T-cell (primary cell): ENCODE measurements around the gene CELF2. TPM values are rescaled to one million over a fixed set of nuclear protein-coding genes. Genes with fewer than 3 reads are reported as not detected.
A peak's percentile ranks its signal among the peaks of the same experiment; 100 is the strongest.

ENCODE experiments used
- ATAC-seq, 4 experiments: fragments of 200-7000 bp in 3 of 4; fragments of 150-1000 bp in 1 of 4; cut with Tn5 transposase; replicated peaks in 1 of 4; 1 replicate in 3 of 4; 2 replicates in 1 of 4; pipeline ENCODE4 v1.10.0; 2021; ENCODE audit warnings: moderate library complexity in 3 of 4, mild to moderate bottlenecking in 2 of 4, moderate number of reproducible peaks in 1 of 4
- CTCF ChIA-PET, 2 donors: fragments of 300-600 bp; sonication (Branson Sonifier 250); formaldehyde crosslinking; loops; one replicate each; lab custom pipeline; 2022; ENCODE audit warnings: antibody characterized with exemption in 2 of 2; lab: Charles Lee
- POLR2A ChIA-PET, 2 donors: fragments of 300-600 bp; sonication (Branson Sonifier 250); formaldehyde crosslinking; loops; one replicate each; lab custom pipeline; 2022; ENCODE audit warnings: antibody characterized with exemption in 2 of 2; lab: Charles Lee
- DNase-seq, 35 experiments: peaks; one replicate each; pipeline versions ENCODE4 v3.0.0 to v3.0.0-alpha.2; 2013 to 2023
- H3K27ac ChIP-seq: one replicate; pipeline ENCODE4 v1.5.1; 2013; ENCODE audit warnings: low read length
- H3K27me3 ChIP-seq, 2 experiments: replicated peaks in 1 of 2; 1 replicate in 1 of 2; 2 replicates in 1 of 2; pipeline versions ENCODE4 v1.6.1 to v1.7.0; 2013; ENCODE audit warnings: low read length in 1 of 2, mixed read lengths in 1 of 2; ENCODE audit not compliant: control insufficient read depth in 2 of 2, insufficient read depth in 2 of 2; ENCODE audit errors: extremely low read depth in 1 of 2
- H3K36me3 ChIP-seq, 2 donors: 1 replicate in 1 of 2; 2 replicates in 1 of 2; pipeline versions ENCODE4 v1.6.1 to v1.7.0; 2013; ENCODE audit warnings: low read length in 1 of 2; ENCODE audit not compliant: control insufficient read depth in 2 of 2, insufficient read depth in 1 of 2; ENCODE audit errors: extremely low read depth in 1 of 2
- H3K4me1 ChIP-seq, 2 experiments: 1 replicate in 1 of 2; 2 replicates in 1 of 2; pipeline versions ENCODE4 v1.6.1 to v1.7.0; 2013; ENCODE audit warnings: low read length in 2 of 2, mixed read lengths in 1 of 2; ENCODE audit not compliant: insufficient read depth in 2 of 2, control insufficient read depth in 1 of 2; ENCODE audit errors: extremely low read depth in 1 of 2
- H3K4me3 ChIP-seq, 2 donors: 1 replicate in 1 of 2; 2 replicates in 1 of 2; pipeline versions ENCODE4 v1.5.1 to v1.7.0; 2013; ENCODE audit warnings: mild to moderate bottlenecking in 2 of 2, low read length in 1 of 2, moderate library complexity in 1 of 2; ENCODE audit not compliant: control insufficient read depth in 1 of 2; ENCODE audit errors: extremely low read depth in 1 of 2
- H3K9me3 ChIP-seq: 2 replicates; pipeline ENCODE4 v1.7.0; 2013
- H3K27ac Mint-ChIP-seq, 2 donors: one replicate each; pipeline ENCODE4 v1.8.0; 2020 to 2021; ENCODE audit warnings: mild to moderate bottlenecking in 2 of 2, mixed read lengths in 2 of 2
- H3K27me3 Mint-ChIP-seq, 2 donors: one replicate each; pipeline ENCODE4 v1.8.0; 2021 to 2022; ENCODE audit warnings: mixed read lengths in 2 of 2
- H3K36me3 Mint-ChIP-seq: one replicate; pipeline ENCODE4 v1.8.0; 2021; ENCODE audit warnings: mixed read lengths
- H3K4me1 Mint-ChIP-seq, 3 donors: one replicate each; pipeline ENCODE4 v1.8.0; 2020 to 2022; ENCODE audit warnings: mixed read lengths in 3 of 3, mild to moderate bottlenecking in 1 of 3
- H3K4me3 Mint-ChIP-seq, 3 donors: one replicate each; pipeline ENCODE4 v1.8.0; 2020 to 2022; ENCODE audit warnings: mild to moderate bottlenecking in 3 of 3, mixed read lengths in 3 of 3, moderate library complexity in 3 of 3
- H3K9me3 Mint-ChIP-seq, 3 donors: one replicate each; pipeline ENCODE4 v1.8.0; 2020 to 2022; ENCODE audit warnings: mixed read lengths in 3 of 3
- WGBS: methylation state at CpG from one replicate; pipeline ENCODE4 v1.1.5; 2013; ENCODE audit warnings: missing lambda C conversion rate; ENCODE audit not compliant: insufficient coverage; 5-methylcytosine and 5-hydroxymethylcytosine counted together
- total RNA-seq, 35 experiments: library from RNA in 6 of 35; stranded (reverse) in 6 of 35; fragments of 120-200 nt in 1 of 35; gene quantifications; one replicate each; pipeline versions ENCODE4 v1.2.1 to v1.2.4 and lab custom pipeline; 2013 to 2026

Gene CELF2
- total RNA-seq, 5 donors from 2014 or later (not counting 1 experiment from before 2014, with no cell fraction given), result 149 to 225 (median 166) TPM

DNA sequence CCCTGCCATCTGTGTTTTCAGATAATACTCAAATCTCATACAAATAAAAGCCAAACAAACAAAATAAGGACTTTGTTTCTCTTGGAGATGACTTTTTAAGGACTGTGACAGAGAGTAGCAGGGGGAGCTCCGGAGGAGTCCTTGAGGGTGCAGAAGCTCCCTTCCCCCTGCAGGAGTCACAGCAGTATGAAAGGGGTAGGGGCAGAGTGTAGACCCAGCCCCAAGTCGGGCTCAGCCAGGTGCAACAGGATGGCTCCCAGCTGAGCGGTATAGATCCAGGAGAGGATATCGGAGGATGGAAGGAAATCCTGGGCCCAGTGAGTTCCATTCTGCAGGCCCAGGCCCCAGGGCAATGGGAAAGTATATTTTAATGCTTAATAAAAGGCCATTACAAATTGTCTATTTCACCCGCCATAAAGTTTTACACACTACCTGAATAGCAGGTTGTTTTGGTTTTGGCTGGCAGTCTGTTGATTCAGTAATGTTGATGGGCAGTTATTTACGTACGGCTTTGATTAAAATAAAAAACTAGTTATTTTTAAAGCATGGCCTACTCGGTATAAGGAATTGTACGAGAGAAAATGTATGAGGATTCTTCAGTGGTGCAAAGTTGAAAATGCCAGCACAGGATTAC is 206.0 kb downstream of the CELF2 start:
- Histone ChIP-seq H3K27me3 (no peaks in the 10 kb centered on the region), H3K9me3 (no peaks in the 10 kb centered on the region), H3K36me3 (peaks cover 3 to 79% of the 10 kb centered on the region in 2 donors), H3K27ac (no peak overlapping the region), H3K4me3 (no peak overlapping the region), H3K4me1 (peaks cover 35 to 56% of the 10 kb centered on the region in 2 experiments)
- DNase-seq (no peak), ATAC-seq (no peak)
- Mint-ChIP-seq H3K36me3 (peaks cover 52% of the 10 kb centered on the region), H3K27ac (peak overlapping the region; percentile 71 to 92), H3K4me3 (peak overlapping the region in 1 of 3 donors; percentile 67), H3K4me1 (peaks cover 95 to 96% (median 95%) of the 10 kb centered on the region in 3 donors), H3K9me3 (no peaks in the 10 kb centered on the region), H3K27me3 (no peaks in the 10 kb centered on the region)
- CTCF ChIA-PET, result no interaction called here
- 94% methylated on average over 3 of the region's 9 CpGs for WGBS
- POLR2A ChIA-PET, result interaction anchor here in 1 of 2 donors (0.6 kb wide), 1 partner anchor 39 kb away, joined by 8 read pairs; no protein-coding TSS in a partner anchor

DNA sequence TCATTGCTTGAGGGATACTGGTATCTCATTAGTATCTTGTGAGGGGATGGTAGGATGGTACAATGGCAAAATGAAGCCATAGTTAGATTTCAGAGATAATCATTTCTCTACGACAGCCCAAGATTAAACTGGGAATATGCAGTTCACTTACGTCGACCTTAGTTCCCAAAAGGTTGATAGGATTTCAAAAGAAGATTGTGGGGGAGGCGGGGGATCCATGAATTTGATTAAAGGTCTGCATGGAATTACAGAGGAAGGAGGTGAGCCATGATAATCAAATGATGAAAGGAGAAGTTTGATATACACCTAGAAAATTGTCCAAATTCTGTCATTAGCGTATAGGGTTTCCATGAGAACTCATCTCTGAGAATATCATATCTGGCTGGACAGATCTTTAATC is 206.6 kb downstream of the CELF2 start:
- WGBS, result 96% methylated on average over 4 of the region's 5 CpGs
- Histone ChIP-seq H3K27me3 (no peaks in the 10 kb centered on the region), H3K4me1 (peaks cover 38 to 63% of the 10 kb centered on the region in 2 experiments), H3K36me3 (peaks cover 3 to 79% of the 10 kb centered on the region in 2 donors), H3K4me3 (no peak overlapping the region), H3K9me3 (no peaks in the 10 kb centered on the region), H3K27ac (no peak overlapping the region)
- Mint-ChIP-seq H3K36me3 (peaks cover 54% of the 10 kb centered on the region), H3K27me3 (no peaks in the 10 kb centered on the region), H3K27ac (peak overlapping the region; percentile 47 to 92), H3K9me3 (no peaks in the 10 kb centered on the region), H3K4me3 (peak overlapping the region in 1 of 3 donors; percentile 67), H3K4me1 (peaks cover 96% of the 10 kb centered on the region in 3 donors)
- DNase-seq, result no peak
- ChIA-PET POLR2A (no interaction called here), CTCF (no interaction called here)
- no peak for ATAC-seq

DNA sequence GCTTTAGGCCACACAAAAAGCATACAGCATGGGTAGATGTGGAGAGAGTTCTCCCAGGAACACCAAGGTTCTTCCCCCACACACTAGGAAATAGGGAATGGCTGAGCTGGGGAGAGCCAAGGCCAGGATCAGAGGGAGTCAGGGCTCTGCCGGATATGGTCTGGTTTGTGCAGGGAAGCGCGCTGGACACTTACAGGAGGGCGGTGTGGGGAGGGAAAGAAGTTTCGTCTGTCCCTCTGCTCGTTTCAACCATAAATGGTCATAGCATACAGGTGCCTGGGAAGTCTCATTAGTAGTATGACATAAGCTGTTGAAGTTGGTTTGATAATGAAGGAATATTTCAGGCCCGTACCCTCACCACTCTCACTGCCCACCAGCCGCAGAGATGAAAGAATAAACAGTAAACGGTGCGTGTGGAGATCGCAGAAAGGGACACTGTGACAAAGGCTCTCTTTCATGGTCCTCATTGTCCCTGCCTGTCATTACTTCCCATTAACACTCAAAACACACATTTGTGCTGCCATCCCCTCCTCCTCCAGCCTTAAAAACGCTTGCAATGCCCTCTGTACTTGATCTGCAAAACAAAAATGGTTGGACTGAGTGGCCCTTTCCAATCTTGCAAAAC is 207.2 kb downstream of the CELF2 start:
- ChIA-PET POLR2A (interaction anchor here (0.5 to 0.7 kb wide), 2 partner anchors 22 to 23 kb away, joined by 3 to 8 read pairs; no protein-coding TSS in a partner anchor), CTCF (interaction anchor here in 1 of 2 donors (1.3 kb wide), 1 partner anchor 19 kb away, joined by 3 read pairs; no protein-coding TSS in a partner anchor)
- H3K27ac ChIP-seq, result peak overlapping the region; percentile 82
- DNase-seq (no peak), ATAC-seq (no peak)
- Mint-ChIP-seq H3K4me1 (peaks cover 95 to 98% (median 97%) of the 10 kb centered on the region in 3 donors), H3K9me3 (no peaks in the 10 kb centered on the region), H3K36me3 (peaks cover 52% of the 10 kb centered on the region), H3K4me3 (peak overlapping the region in 1 of 3 donors; percentile 67), H3K27ac (peak overlapping the region; percentile 47 to 92), H3K27me3 (no peaks in the 10 kb centered on the region)
- 50% methylated on average over 2 of the region's 12 CpGs for WGBS
- no peaks in the 10 kb centered on the region for H3K9me3 ChIP-seq
- H3K4me3 ChIP-seq, result no peak overlapping the region
- H3K36me3 ChIP-seq, result peaks cover 3 to 78% of the 10 kb centered on the region in 2 donors
- H3K4me1 ChIP-seq, result peaks cover 38 to 69% of the 10 kb centered on the region in 2 experiments
- H3K27me3 ChIP-seq, result no peaks in the 10 kb centered on the region

DNA sequence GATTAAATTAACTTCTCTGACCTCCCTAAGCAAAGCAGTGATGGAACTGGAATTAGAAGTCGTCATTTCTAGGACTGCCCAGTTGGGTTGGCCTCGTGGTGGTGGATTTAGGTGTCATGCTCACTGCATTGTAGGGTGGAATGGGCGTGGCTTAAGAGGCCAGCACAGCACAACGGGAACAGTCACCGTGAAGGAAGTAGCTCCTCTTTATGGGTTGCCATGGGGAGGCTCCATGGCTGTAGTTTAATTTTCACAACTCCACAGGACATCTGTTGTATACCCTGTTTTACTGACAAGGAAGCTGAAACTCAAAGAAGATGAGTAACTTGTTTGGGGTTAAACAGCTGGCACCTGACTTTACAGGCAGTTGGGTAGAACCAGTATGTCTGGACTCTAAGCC is 208.3 kb downstream of the CELF2 start:
- no peaks in the 10 kb centered on the region for H3K9me3 Mint-ChIP-seq
- Histone ChIP-seq H3K4me3 (peak overlapping the region in 1 of 2 donors; percentile 12), H3K27ac (peak overlapping the region; percentile 82), H3K27me3 (no peaks in the 10 kb centered on the region), H3K4me1 (peaks cover 43 to 73% of the 10 kb centered on the region in 2 experiments), H3K36me3 (peaks cover 3 to 78% of the 10 kb centered on the region in 2 donors), H3K9me3 (no peaks in the 10 kb centered on the region)
- H3K4me1 Mint-ChIP-seq, result peaks cover 96 to 98% (median 97%) of the 10 kb centered on the region in 3 donors
- ChIA-PET CTCF (interaction anchor here (0.7 to 1.7 kb wide), 7 partner anchors 9 to 123 kb away, joined by 3 to 7 read pairs (median 4); no protein-coding TSS in a partner anchor), POLR2A (interaction anchor here (0.5 to 1.6 kb wide), 10 partner anchors 17 to 89 kb away, joined by 3 to 14 read pairs (median 4); no protein-coding TSS in a partner anchor)
- 0% methylated on average over 2 of the region's 5 CpGs for WGBS
- H3K36me3 Mint-ChIP-seq, result peaks cover 51% of the 10 kb centered on the region
- peak; percentile 51 to 61 (median 57) for ATAC-seq
- DNase-seq, result peak in 33 of 35 experiments; percentile 29 to 77 (median 46)
- H3K4me3 Mint-ChIP-seq, result peak overlapping the region in 2 of 3 donors; percentile 25 to 67
- no peaks in the 10 kb centered on the region for H3K27me3 Mint-ChIP-seq
- H3K27ac Mint-ChIP-seq, result peak overlapping the region; percentile 88 to 92

DNA sequence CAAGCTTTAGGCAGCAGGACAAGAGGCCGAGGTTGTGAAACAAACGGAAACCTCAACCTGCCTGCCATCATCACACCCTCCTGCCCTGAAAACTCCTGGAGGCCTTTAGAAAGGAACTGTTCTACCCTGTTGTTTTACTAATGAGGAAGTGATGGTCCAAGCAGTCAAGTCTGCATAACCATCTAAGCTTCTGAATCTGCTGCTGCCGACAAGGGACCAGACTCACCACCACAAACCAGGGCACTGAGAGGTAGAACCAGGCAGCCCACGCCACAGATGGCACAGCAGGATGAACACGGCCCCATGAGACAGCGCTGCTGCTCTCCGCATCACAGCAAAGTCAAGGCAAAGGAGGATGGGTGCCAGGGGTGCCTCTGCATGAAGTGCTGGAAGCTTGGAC is 209.4 kb downstream of the CELF2 start:
- Mint-ChIP-seq H3K27ac (peak overlapping the region; percentile 88 to 92), H3K4me1 (peaks cover 94 to 97% (median 97%) of the 10 kb centered on the region in 3 donors), H3K4me3 (peak overlapping the region; percentile 25 to 67 (median 26)), H3K27me3 (no peaks in the 10 kb centered on the region), H3K9me3 (no peaks in the 10 kb centered on the region), H3K36me3 (peaks cover 47% of the 10 kb centered on the region)
- peak overlapping the region; percentile 82 for H3K27ac ChIP-seq
- H3K4me3 ChIP-seq, result peak overlapping the region in 1 of 2 donors; percentile 18
- 77% methylated on average over 4 of the region's 7 CpGs for WGBS
- no peaks in the 10 kb centered on the region for H3K9me3 ChIP-seq
- DNase-seq (peak in 2 of 35 experiments; percentile 26 to 42), ATAC-seq (peak in 3 of 4 experiments; percentile 10 to 36 (median 14))
- H3K36me3 ChIP-seq, result peaks cover 0 to 75% of the 10 kb centered on the region in 2 donors
- ChIA-PET POLR2A (interaction anchor here (0.6 to 1.6 kb wide), 8 partner anchors 10 to 68 kb away, joined by 3 to 14 read pairs (median 4); no protein-coding TSS in a partner anchor), CTCF (interaction anchor here (0.5 to 2.2 kb wide), 6 partner anchors 18 to 63 kb away, joined by 3 to 12 read pairs (median 5); no protein-coding TSS in a partner anchor)
- H3K4me1 ChIP-seq, result peaks cover 45 to 73% of the 10 kb centered on the region in 2 experiments
- no peaks in the 10 kb centered on the region for H3K27me3 ChIP-seq

DNA sequence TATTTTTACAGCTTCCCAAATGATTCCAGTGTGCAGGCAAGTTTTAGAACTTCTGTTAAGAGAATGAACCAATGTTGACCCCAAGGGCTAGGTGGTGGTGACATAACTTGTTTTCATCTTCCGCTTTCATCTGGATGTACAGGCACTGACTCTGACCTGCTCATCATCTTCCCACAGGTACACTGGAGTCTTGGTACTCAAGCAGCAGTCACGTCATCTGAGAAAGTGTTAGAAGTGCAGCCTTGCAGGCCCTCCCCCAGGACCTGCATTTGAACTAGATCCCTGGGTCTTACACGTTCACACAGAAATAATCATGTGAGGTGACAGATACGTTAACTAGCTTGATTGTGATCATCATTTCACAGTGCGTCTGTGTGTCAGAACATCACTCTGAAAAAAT is 212.2 kb downstream of the CELF2 start:
- DNase-seq (no peak), ATAC-seq (no peak)
- H3K9me3 Mint-ChIP-seq, result no peaks in the 10 kb centered on the region
- peaks cover 96 to 98% (median 98%) of the 10 kb centered on the region in 3 donors for H3K4me1 Mint-ChIP-seq
- Histone ChIP-seq H3K36me3 (peaks cover 0 to 71% of the 10 kb centered on the region in 2 donors), H3K27ac (no peak overlapping the region), H3K4me3 (no peak overlapping the region), H3K9me3 (no peaks in the 10 kb centered on the region), H3K27me3 (no peaks in the 10 kb centered on the region), H3K4me1 (peaks cover 40 to 85% of the 10 kb centered on the region in 2 experiments)
- CTCF ChIA-PET, result interaction anchor here (0.7 to 1.2 kb wide), 2 partner anchors 25 to 36 kb away, joined by 3 to 4 read pairs; no protein-coding TSS in a partner anchor
- peak overlapping the region; percentile 73 to 79 for H3K27ac Mint-ChIP-seq
- POLR2A ChIA-PET, result interaction anchor here in 1 of 2 donors (1.0 kb wide), 2 partner anchors 8 to 10 kb away, joined by 3 to 11 read pairs; no protein-coding TSS in a partner anchor
- H3K36me3 Mint-ChIP-seq, result peaks cover 55% of the 10 kb centered on the region
- H3K27me3 Mint-ChIP-seq, result no peaks in the 10 kb centered on the region
- H3K4me3 Mint-ChIP-seq, result peak overlapping the region in 1 of 3 donors; percentile 19
- 100% methylated on average over 1 of the region's 5 CpGs for WGBS
